Measurements from ENCODE around the gene GZMH. TPM values are rescaled to one million over a fixed set of nuclear protein-coding genes. Genes with fewer than 3 reads are reported as not detected.

GZMH gene
- total RNA-seq, 2 experiments from 2014 or later: not detected

- DNase-seq (ENCODE audit: low spot score): no peak
- H3K4me1 ChIP-seq (ENCODE audit: insufficient read depth, low read length, poor library complexity, severe bottlenecking): no peaks in the 10 kb centered on the region
- H3K4me2 ChIP-seq (ENCODE audit: low read length): no peak overlapping the region
- no peaks in the 10 kb centered on the region for H4K20me1 ChIP-seq (ENCODE audit: insufficient read depth, low read length)
- POLR2A ChIA-PET: no interaction called here
- no peaks in the 10 kb centered on the region for H3K9me2 ChIP-seq (ENCODE audit: insufficient read depth, low read length)
- TF ChIP-seq CTCF (conservative IDR thresholded peaks at IDR 0.05; ENCODE audit: low read length) (no peak), EZH2phosphoT487 (IDR thresholded peaks at IDR 0.05; ENCODE audit: borderline replicate concordance, low read depth, low read length) (no peak)
- no TSS peak for BruUV-seq (replicated peaks)
- no peaks in the 10 kb centered on the region for H3K9me3 ChIP-seq (ENCODE audit: low read length)
- H2AFZ ChIP-seq (ENCODE audit: low read length): no peak overlapping the region
- no peaks in the 10 kb centered on the region for H3K79me2 ChIP-seq (ENCODE audit: insufficient read depth, low read depth, low read length)
- intact Hi-C loops (cut with micrococcal nuclease; ENCODE audit: unreplicated experiment): no loop called here
- no peak overlapping the region for H3K4me3 ChIP-seq (ENCODE audit: low read depth, low read length, poor library complexity, severe bottlenecking)
- no peaks in the 10 kb centered on the region for H3K36me3 ChIP-seq (ENCODE audit: insufficient read depth, low read length)
- CTCF ChIA-PET (ENCODE audit: unreplicated experiment): no interaction called here
- H3K27ac ChIP-seq (ENCODE audit: low read depth, low read length, poor library complexity, severe bottlenecking): no peak overlapping the region
These were observed 22.4 kb upstream of the GZMH start for GRCh38 chr14:24631749-24632335.

- no peaks in the 10 kb centered on the region for H3K9me2 ChIP-seq (ENCODE audit: insufficient read depth, low read length)
- H3K36me3 ChIP-seq (ENCODE audit: insufficient read depth, low read length): no peaks in the 10 kb centered on the region
- ChIA-PET POLR2A (interaction anchor here (0.7 kb wide), 1 partner anchor 11 kb away, joined by 3 read pairs; no protein-coding TSS in a partner anchor), CTCF (ENCODE audit: unreplicated experiment) (interaction anchor here (0.5 kb wide), 1 partner anchor 126 kb away, joined by 3 read pairs; no protein-coding TSS in a partner anchor)
- BruUV-seq (replicated peaks): no TSS peak
- no peaks in the 10 kb centered on the region for H3K4me1 ChIP-seq (ENCODE audit: insufficient read depth, low read length, poor library complexity, severe bottlenecking)
- no peak for DNase-seq (ENCODE audit: low spot score)
- H3K79me2 ChIP-seq (ENCODE audit: insufficient read depth, low read depth, low read length): no peaks in the 10 kb centered on the region
- no peaks in the 10 kb centered on the region for H3K9me3 ChIP-seq (ENCODE audit: low read length)
- no peaks in the 10 kb centered on the region for H4K20me1 ChIP-seq (ENCODE audit: insufficient read depth, low read length)
- no peak overlapping the region for H3K4me3 ChIP-seq (ENCODE audit: low read depth, low read length, poor library complexity, severe bottlenecking)
- TF ChIP-seq EZH2phosphoT487 (IDR thresholded peaks at IDR 0.05; ENCODE audit: borderline replicate concordance, low read depth, low read length) (no peak), CTCF (conservative IDR thresholded peaks at IDR 0.05; ENCODE audit: low read length) (no peak)
- H3K27ac ChIP-seq (ENCODE audit: low read depth, low read length, poor library complexity, severe bottlenecking): no peak overlapping the region
- H2AFZ ChIP-seq (ENCODE audit: low read length): no peak overlapping the region
- intact Hi-C loops (cut with micrococcal nuclease; ENCODE audit: unreplicated experiment): no loop called here
- no peak overlapping the region for H3K4me2 ChIP-seq (ENCODE audit: low read length)
These were observed 21.5 kb upstream of the GZMH start for GRCh38 chr14:24630872-24631477.
